ENCODE results near the gene MROH2B.

The MROH2B gene

GRCh38 chr5:40962207-40962955, 108.8 kb downstream of the MROH2B start:
- DNase-seq = no peak

GRCh38 chr5:40960037-40960436, 111.1 kb downstream of the MROH2B start:
- DNase-seq = no peak

- DNase-seq = no peak
These were observed 112.3 kb downstream of the MROH2B start for GRCh38 chr5:40958811-40959210.

DNA sequence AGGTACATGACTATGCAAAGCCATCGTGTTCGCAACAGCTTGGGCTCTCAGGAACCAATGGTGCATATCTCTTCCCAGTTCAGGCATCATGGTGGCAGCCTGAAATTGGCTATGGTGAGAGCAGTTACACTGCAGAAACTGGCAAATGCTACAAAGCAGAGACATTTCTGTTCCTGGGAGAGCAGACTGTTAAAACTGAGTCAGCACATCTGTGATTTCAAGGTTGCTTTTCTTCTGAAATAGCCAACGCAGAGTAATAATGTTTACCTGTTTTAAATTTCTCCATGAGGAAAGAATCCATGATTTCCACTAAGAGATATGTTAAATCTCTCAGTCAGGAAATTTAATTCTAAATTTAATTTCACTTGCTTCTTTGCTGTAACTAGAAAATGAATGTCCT, 114.1 kb downstream of the MROH2B start:
- no peak for DNase-seq

DNA sequence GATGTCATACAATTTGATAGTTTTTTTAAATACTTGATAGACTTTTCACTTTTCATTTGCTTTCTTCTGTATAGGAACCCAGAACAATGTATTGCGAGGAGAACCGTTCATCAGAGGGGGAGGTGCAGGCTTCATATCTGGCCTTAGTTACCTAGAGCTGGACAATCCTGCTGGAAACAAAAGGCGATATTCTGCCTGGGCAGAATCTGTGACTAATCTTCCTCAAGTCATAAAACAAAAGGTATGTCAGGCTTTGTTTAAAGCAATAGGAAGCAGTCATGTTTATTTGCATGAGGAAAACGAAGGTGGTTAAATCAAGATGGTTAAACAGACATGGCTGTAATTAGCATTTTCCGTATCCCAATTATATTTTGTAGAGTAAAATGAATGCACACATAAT, 115.8 kb downstream of the MROH2B start:
- no peak for DNase-seq

Measured in stimulated activated CD4-positive, alpha-beta T cell treated with anti-CD3 and anti-CD28 coated beads, Interleukin-4, amount 100 ng/mL, for 1 hour (primary cell).